ENCODE results near the gene DECR2. TPM values are rescaled to one million over a fixed set of nuclear protein-coding genes. Genes with fewer than 3 reads are reported as not detected.

The DECR2 gene
- total and polyA plus RNA-seq, 2 of the 13 experiments (the other 11 are each of a cell fraction or from before 2014, with no cell fraction given) = 36.3 to 44.6 TPM

DNA sequence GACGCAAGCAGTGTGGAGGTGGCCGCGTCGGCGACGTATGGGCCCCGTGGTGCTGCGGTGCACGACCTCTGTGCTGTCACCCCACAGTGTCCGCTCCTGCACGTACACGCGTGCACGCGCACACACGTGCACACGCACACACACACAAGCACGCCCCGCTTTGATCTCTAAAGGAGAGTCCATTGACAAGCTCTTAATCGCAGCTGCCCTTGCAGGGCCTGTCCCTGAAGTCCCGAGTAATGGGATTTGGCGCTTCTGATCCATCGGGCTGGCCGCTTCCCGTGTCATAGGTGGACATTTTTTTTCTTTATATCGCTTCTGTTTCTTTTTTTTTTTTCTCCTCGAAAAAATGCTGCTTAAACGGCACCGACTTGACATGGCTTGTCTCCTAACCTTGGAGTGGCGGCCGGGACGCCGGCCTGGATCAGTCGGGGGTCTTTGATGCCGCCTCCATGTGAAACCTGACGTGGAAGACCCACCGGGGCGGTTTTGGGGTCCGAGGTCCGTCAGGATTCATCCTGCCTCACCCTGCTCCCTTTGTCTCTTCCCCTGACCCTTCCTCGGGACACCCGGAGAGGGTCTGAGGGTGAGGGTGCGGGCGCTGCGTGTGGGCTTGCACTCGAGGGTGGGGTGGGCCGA is 40.9 kb upstream of the DECR2 start (continued):
- TF ChIP-seq, protein P1, sequence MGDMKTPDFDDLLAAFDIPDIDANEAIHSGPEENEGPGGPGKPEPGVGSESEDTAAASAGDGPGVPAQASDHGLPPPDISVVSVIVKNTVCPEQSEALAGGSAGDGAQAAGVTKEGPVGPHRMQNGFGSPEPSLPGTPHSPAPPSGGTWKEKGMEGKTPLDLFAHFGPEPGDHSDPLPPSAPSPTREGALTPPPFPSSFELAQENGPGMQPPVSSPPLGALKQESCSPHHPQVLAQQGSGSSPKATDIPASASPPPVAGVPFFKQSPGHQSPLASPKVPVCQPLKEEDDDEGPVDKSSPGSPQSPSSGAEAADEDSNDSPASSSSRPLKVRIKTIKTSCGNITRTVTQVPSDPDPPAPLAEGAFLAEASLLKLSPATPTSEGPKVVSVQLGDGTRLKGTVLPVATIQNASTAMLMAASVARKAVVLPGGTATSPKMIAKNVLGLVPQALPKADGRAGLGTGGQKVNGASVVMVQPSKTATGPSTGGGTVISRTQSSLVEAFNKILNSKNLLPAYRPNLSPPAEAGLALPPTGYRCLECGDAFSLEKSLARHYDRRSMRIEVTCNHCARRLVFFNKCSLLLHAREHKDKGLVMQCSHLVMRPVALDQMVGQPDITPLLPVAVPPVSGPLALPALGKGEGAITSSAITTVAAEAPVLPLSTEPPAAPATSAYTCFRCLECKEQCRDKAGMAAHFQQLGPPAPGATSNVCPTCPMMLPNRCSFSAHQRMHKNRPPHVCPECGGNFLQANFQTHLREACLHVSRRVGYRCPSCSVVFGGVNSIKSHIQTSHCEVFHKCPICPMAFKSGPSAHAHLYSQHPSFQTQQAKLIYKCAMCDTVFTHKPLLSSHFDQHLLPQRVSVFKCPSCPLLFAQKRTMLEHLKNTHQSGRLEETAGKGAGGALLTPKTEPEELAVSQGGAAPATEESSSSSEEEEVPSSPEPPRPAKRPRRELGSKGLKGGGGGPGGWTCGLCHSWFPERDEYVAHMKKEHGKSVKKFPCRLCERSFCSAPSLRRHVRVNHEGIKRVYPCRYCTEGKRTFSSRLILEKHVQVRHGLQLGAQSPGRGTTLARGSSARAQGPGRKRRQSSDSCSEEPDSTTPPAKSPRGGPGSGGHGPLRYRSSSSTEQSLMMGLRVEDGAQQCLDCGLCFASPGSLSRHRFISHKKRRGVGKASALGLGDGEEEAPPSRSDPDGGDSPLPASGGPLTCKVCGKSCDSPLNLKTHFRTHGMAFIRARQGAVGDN (CRISPR knock-in tag; IDR thresholded peaks at IDR 0.05) = peak; percentile 58
- TF ChIP-seq MEIS1 (CRISPR knock-in tag; IDR thresholded peaks at IDR 0.05; ENCODE audit: borderline replicate concordance) = no peak; the same call in 1 of the 2 replicates
- TF ChIP-seq, protein P2, sequence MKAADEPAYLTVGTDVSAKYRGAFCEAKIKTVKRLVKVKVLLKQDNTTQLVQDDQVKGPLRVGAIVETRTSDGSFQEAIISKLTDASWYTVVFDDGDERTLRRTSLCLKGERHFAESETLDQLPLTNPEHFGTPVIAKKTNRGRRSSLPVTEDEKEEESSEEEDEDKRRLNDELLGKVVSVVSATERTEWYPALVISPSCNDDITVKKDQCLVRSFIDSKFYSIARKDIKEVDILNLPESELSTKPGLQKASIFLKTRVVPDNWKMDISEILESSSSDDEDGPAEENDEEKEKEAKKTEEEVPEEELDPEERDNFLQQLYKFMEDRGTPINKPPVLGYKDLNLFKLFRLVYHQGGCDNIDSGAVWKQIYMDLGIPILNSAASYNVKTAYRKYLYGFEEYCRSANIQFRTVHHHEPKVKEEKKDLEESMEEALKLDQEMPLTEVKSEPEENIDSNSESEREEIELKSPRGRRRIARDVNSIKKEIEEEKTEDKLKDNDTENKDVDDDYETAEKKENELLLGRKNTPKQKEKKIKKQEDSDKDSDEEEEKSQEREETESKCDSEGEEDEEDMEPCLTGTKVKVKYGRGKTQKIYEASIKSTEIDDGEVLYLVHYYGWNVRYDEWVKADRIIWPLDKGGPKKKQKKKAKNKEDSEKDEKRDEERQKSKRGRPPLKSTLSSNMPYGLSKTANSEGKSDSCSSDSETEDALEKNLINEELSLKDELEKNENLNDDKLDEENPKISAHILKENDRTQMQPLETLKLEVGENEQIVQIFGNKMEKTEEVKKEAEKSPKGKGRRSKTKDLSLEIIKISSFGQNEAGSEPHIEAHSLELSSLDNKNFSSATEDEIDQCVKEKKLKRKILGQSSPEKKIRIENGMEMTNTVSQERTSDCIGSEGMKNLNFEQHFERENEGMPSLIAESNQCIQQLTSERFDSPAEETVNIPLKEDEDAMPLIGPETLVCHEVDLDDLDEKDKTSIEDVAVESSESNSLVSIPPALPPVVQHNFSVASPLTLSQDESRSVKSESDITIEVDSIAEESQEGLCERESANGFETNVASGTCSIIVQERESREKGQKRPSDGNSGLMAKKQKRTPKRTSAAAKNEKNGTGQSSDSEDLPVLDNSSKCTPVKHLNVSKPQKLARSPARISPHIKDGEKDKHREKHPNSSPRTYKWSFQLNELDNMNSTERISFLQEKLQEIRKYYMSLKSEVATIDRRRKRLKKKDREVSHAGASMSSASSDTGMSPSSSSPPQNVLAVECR (CRISPR knock-in tag; IDR thresholded peaks at IDR 0.05; ENCODE audit: borderline replicate concordance) = 0 out of 2 replicates have a peak, but pooled peaks have one; percentile 10
- TF ChIP-seq, protein P3, sequence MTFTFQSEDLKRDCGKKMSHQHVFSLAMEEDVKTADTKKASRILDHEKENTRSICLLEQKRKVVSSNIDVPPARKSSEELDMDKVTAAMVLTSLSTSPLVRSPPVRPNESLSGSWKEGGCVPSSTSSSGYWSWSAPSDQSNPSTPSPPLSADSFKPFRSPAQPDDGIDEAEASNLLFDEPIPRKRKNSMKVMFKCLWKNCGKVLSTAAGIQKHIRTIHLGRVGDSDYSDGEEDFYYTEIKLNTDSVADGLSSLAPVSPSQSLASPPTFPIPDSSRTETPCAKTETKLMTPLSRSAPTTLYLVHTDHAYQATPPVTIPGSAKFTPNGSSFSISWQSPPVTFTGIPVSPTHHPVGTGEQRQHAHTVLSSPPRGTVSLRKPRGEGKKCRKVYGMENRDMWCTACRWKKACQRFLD (CRISPR knock-in tag; IDR thresholded peaks at IDR 0.05; ENCODE audit: borderline replicate concordance) = no peak
- TF ChIP-seq ZSCAN20 (CRISPR knock-in tag; IDR thresholded peaks at IDR 0.05; ENCODE audit: borderline replicate concordance) = no peak
- no peak for TF ChIP-seq ADNP (CRISPR knock-in tag; IDR thresholded peaks at IDR 0.05)
- TF ChIP-seq RBFOX2 (IDR thresholded peaks at IDR 0.05; ENCODE audit: low read depth, low read length) = peak; percentile 11; the same call in 1 of the 2 replicates
- TF ChIP-seq ZBTB20 (CRISPR knock-in tag; IDR thresholded peaks at IDR 0.05; ENCODE audit: borderline replicate concordance, low read depth) = peak; percentile 11; the same call in 1 of the 2 replicates
- no peak for TF ChIP-seq NR2F1 (CRISPR knock-in tag; IDR thresholded peaks at IDR 0.05)
- TF ChIP-seq MIER3 (CRISPR knock-in tag; IDR thresholded peaks at IDR 0.05; ENCODE audit: borderline replicate concordance) = no peak
- TF ChIP-seq ZFP41 (CRISPR knock-in tag; IDR thresholded peaks at IDR 0.05; ENCODE audit: borderline replicate concordance) = 0 out of 2 replicates have a peak, but pooled peaks have one; percentile 17
- no peak for TF ChIP-seq ONECUT2 (CRISPR knock-in tag; IDR thresholded peaks at IDR 0.05)
- no peak for TF ChIP-seq MAFF (IDR thresholded peaks at IDR 0.05; ENCODE audit: low read depth, low read length)
- no peak for TF ChIP-seq TCF12 (IDR thresholded peaks at IDR 0.05)
- 0 out of 2 replicates have a peak, but pooled peaks have one; percentile 6 for TF ChIP-seq TCF12 (CRISPR knock-in tag; IDR thresholded peaks at IDR 0.05)
- TF ChIP-seq, protein P4, sequence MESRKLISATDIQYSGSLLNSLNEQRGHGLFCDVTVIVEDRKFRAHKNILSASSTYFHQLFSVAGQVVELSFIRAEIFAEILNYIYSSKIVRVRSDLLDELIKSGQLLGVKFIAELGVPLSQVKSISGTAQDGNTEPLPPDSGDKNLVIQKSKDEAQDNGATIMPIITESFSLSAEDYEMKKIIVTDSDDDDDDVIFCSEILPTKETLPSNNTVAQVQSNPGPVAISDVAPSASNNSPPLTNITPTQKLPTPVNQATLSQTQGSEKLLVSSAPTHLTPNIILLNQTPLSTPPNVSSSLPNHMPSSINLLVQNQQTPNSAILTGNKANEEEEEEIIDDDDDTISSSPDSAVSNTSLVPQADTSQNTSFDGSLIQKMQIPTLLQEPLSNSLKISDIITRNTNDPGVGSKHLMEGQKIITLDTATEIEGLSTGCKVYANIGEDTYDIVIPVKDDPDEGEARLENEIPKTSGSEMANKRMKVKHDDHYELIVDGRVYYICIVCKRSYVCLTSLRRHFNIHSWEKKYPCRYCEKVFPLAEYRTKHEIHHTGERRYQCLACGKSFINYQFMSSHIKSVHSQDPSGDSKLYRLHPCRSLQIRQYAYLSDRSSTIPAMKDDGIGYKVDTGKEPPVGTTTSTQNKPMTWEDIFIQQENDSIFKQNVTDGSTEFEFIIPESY (CRISPR knock-in tag; IDR thresholded peaks at IDR 0.05) = 0 out of 2 replicates have a peak, but pooled peaks have one; percentile 72
- no peak for TF ChIP-seq ZNF121 (CRISPR knock-in tag; IDR thresholded peaks at IDR 0.05)

Data from HepG2 (cell line).